NCI-H2196 (cell line): ENCODE results near the gene USP37.
A peak's percentile ranks its signal among the peaks of the same experiment; 100 is the strongest.

Source experiments
- DNase-seq: peaks from one replicate; lab custom pipeline; 2025; ENCODE audit not compliant: unreplicated experiment; lab: John Stamatoyannopoulos, UW

The USP37 gene

GRCh38 chr2:218479595-218479994 is 88.6 kb downstream of the USP37 start:
- no peak for DNase-seq

GRCh38 chr2:218478544-218478943 is 89.6 kb downstream of the USP37 start:
- no peak for DNase-seq

DNA sequence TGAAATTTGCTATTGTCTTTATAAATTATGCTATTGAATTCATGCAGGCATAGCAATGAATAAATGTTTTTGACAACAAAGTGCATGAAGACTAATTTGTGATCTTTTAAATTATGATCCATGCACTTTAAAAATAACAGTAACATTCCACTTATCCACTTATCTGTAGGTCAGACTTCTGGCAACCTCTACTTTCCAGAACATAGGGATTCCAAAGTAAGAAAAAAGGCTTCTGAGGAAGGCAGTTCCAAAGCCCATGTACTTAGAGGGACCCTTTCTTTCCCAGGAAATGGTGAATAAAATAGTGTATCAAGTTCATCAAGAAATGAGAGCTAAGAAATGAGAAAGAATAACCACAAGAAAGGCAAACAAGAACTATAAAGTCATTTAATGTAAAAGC is 90.9 kb downstream of the USP37 start:
- no peak for DNase-seq

GRCh38 chr2:218476676-218477075 is 91.5 kb downstream of the USP37 start:
- no peak for DNase-seq

DNA sequence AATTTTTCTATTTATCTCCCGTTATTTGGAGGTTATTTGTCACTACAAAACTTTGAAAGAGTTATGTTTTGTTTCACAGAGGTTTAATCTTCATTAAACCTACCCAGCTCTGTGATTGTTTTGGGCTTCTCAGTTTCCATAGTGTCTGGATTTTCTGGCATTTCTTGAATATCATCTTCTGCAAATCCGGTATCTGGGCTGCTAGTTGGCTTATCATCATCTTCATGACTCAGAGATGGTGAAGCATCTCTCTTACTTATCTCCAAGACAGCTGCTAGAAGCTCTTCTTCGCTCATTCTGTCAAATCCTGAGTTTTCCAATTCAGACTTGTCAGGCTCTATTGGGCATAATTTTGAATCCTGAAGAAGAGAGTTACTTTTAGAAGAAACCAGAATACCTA is 93.6 kb downstream of the USP37 start:
- DNase-seq = no peak

GRCh38 chr2:218472988-218473387 is 95.2 kb downstream of the USP37 start:
- no peak for DNase-seq

- no peak for DNase-seq
Measured at GRCh38 chr2:218471982-218472381, 96.2 kb downstream of the USP37 start.

- no peak for DNase-seq
Measured at GRCh38 chr2:218471036-218471435, 97.1 kb downstream of the USP37 start.

DNA sequence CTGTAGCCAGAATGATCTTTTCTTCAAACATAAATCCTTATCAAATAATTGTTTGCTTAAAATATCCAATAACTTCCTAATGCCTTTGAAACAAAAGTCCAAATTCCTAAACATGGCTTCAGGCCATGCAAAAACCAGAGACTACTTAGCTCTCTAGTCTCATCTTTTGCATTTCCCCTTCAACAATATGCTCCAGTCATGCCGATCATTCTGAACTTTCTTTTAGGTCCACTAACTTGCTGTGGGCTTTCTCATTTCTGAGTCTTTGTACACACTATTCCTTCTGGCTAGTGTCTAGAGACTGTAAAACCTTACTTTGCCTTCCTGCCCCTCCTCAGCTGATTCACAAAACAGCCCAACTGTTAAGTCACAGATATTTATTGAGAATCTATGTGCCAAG is 97.7 kb downstream of the USP37 start:
- DNase-seq = no peak

GRCh38 chr2:218465987-218466633 is 102.0 kb downstream of the USP37 start:
- peak; percentile 18 for DNase-seq

DNA sequence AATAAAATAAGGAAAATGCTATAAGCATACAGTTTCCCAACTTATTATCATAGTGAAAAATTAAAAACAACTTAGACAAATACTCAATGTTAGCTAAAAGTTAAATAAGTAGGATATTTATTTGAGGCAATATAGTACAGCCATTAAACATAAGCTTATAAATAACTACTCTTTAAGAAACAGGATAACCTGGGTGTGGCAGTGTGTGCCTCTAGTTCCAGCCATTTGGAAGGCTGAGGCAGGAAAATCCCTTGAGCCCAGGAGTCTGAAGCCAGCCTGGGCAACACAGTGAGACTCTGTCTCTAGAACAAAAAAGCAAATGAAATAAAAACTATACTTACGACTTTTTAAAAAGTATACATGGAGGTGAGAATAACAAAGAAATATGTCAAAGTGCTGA is 109.6 kb downstream of the USP37 start:
- DNase-seq = no peak

GRCh38 chr2:218456849-218457248 is 111.3 kb downstream of the USP37 start:
- DNase-seq = no peak

DNA sequence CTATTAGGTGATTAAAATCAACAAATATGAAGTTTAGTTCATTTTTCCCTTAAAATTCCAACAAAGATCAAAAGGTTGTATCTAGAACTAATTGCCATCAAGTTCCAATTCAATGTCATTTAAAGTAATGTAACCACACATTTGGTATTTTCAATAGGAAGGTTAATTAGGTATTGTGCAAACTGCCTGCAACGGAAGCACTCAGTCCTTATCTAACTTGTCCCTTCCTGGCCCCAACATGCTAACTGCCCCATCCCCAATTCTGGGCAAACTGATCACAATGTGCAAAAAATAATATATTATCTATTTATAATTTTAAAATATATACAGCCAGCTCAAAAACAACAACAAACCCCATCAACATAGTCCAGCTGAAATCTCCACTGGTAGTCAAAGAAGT is 116.1 kb downstream of the USP37 start:
- no peak for DNase-seq

GRCh38 chr2:218448934-218449333 is 119.2 kb downstream of the USP37 start:
- peak; percentile 34 for DNase-seq

- DNase-seq = no peak
Measured at GRCh38 chr2:218447072-218447471, 121.1 kb downstream of the USP37 start.

DNA sequence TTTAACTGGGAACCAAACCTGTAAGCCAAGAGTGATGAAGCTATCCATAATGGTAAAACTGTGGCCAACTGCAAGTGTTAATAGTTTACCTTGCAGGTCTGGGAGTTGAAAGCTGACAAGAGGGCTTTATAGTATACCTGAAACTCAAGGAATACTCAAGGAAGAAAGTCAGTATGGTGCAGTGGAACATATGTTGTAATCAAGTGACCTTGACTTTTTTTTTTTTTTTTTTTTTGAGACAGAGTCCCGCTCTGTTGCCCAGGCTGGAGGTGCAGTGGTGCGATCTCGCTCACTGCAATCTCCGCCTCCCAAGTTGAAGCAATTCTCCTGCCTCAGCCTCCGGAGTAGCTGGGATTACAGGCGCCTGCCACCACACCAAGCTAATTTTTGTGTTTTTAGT is 121.6 kb downstream of the USP37 start:
- DNase-seq = no peak

GRCh38 chr2:218445602-218446001 is 122.5 kb downstream of the USP37 start:
- DNase-seq = no peak

DNA sequence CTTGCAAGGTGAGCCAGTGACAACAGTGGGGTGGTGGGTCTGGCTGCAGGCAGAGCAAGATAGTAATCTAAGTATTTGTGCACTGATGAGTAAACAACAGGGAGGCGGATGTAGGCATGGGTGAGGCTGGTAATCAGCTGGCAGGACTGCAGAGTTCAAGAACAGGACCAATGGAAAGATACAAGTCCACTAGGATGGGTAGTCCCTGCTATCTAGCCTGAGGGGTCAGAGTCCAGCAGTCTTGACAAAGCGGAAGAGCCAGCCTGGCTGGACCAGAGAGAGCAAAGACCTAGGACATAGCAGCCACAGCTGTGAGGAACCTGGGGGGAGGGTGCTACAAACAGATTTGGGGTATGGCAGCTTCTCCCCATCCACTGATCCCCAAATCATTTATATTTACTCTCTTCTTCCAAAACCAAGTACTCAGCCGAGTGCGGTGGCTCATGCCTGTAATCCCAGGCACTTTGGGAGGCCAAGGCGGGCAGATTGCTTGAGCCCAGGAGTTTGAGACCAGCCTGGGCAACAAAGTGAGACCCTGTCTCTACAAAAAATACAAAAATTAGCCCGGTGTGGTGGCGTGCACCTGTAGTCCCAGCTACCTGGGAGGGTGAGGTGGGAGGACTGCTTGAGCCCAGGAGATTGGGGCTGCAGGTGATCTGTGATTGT is 123.3 kb downstream of the USP37 start:
- no peak for DNase-seq

GRCh38 chr2:218438596-218438995 is 129.6 kb downstream of the USP37 start:
- no peak for DNase-seq

DNA sequence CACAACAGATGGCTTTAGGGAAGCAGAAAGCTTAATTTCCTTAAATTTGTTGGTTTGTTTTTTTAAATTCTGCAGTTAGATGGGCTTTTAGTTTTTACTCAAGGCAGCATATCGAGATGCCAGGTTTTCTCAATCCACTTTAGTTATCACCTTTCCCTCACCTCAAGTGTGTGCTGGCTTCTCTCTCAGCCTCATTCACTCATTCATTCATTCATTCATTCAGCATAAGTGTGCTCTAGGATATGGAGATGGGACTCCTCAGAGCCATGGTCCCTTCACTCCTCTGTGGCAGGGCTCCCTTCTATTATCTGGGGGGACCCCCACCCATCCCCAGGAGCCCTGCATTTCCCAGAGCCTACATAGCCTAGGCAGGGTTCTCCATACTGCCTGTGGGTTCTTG is 130.2 kb downstream of the USP37 start:
- DNase-seq = no peak

GRCh38 chr2:218436992-218437391 is 131.2 kb downstream of the USP37 start:
- DNase-seq = no peak

GRCh38 chr2:218435003-218435982 is 132.9 kb downstream of the USP37 start:
- no peak for DNase-seq
